Subcutaneous adipose tissue (tissue), 4 donors: ENCODE measurements around the gene PCDH20. TPM values are rescaled to one million over a fixed set of nuclear protein-coding genes. Genes with fewer than 3 reads are reported as not detected.

Source experiments
- total RNA-seq, 4 donors: library from RNA; depleted of rRNA; stranded (reverse); fragments of >200 nt; gene quantifications; one replicate each; pipeline ENCODE4 v1.1.0, GENCODE V29; 2016
- TF ChIP-seq, protein P1 (sequence below): fragments of 450-650 bp; IDR thresholded peaks from one replicate; pipeline ENCODE4 v1.5.1; 2016; ENCODE audit warnings: low read depth, mild to moderate bottlenecking, control low read depth, antibody characterized with exemption, moderate library complexity

Gene PCDH20
- under 1 TPM; 0.19 to 0.66 (median 0.50) TPM for total RNA-seq

DNA sequence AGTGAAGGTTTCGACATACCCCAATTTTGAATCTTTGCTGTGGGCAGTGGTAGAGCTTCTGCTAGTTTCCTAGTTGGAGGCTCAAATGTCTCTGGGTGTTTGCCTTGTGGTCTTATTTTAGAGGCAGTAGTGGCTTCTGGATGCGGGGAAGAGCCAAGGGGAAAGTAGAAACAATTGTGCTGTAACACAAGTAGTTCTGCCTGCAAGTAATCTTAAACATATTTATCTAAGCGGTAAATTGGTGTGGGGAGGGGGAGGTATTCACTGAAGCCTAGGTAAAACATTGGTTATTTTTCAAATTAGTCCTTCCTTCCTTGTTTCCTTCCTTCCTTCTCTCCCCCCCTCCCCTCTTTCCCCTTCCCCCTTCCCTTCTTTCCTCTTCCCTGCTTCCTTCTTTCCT is at the start of gene PCDH20:
PCDH20 (minus strand) TSS at position 101 of the 400 bp plus-strand sequence. CDS start 691 bp downstream, outside the sequence.
- TF ChIP-seq, protein P1, sequence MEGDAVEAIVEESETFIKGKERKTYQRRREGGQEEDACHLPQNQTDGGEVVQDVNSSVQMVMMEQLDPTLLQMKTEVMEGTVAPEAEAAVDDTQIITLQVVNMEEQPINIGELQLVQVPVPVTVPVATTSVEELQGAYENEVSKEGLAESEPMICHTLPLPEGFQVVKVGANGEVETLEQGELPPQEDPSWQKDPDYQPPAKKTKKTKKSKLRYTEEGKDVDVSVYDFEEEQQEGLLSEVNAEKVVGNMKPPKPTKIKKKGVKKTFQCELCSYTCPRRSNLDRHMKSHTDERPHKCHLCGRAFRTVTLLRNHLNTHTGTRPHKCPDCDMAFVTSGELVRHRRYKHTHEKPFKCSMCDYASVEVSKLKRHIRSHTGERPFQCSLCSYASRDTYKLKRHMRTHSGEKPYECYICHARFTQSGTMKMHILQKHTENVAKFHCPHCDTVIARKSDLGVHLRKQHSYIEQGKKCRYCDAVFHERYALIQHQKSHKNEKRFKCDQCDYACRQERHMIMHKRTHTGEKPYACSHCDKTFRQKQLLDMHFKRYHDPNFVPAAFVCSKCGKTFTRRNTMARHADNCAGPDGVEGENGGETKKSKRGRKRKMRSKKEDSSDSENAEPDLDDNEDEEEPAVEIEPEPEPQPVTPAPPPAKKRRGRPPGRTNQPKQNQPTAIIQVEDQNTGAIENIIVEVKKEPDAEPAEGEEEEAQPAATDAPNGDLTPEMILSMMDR = no peak

GRCh38 chr13:61463024-61463423 is 47.4 kb upstream of the PCDH20 start:
- TF ChIP-seq, protein P1 = no peak

DNA sequence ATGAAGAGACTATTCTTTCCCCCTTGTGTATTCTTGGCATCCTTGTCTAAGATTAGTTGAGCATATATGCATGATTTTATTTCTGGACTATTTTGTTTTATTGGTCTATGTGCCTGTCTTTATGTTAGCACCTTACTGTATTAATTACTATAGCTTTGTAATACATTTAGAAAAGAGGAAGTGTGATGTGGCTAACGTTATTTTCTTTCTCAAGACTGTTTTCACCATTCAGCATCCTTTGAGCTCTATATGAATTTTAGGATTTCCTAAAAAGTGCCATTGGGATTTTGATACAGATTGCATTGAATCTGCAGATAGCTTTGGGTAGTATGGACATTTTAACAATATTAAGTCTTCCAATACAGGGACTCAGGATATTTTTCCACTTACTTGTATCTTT is 37.5 kb upstream of the PCDH20 start:
- TF ChIP-seq, protein P1 = no peak

DNA sequence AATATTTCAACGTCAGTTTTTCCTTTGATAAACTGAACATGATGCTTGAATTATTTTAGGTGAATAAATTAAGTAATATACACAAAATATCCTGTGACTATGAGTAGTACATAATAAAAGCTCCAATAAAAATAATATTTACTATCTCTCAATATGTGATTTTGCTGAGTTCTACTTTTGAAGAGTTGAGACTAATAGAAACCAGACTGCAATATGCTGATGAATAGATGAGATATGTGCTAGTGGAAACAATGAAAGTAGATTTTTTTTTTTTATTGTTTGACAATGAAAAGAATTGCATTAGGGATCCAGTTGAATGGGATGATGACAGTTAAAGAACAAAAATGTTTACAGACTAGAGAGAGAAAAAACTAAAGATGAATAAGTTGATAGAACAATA is 16.4 kb upstream of the PCDH20 start:
- TF ChIP-seq, protein P1 = no peak

- TF ChIP-seq, protein P1 = no peak
Observed at GRCh38 chr13:61423915-61424314, 8.3 kb upstream of the PCDH20 start.

GRCh38 chr13:61417086-61417570 is 1.5 kb upstream of the PCDH20 start:
- TF ChIP-seq, protein P1 = no peak

GRCh38 chr13:61415058-61415721 is 459 bp downstream of the PCDH20 start:
- TF ChIP-seq, protein P1 = no peak
